Measurements from ENCODE around the gene SORT1.

SORT1 gene

GRCh38 chr1:109341944-109342930 is 55.5 kb downstream of the SORT1 start:
- H3K36me3 Mint-ChIP-seq (ENCODE audit: insufficient read depth) = peaks cover 2% of the 10 kb centered on the region
- H3K27me3 Mint-ChIP-seq = peaks cover 17% of the 10 kb centered on the region
- H3K27ac Mint-ChIP-seq (ENCODE audit: low read depth) = no peak overlapping the region
- H3K4me1 Mint-ChIP-seq = no peaks in the 10 kb centered on the region
- DNase-seq (ENCODE audit: low spot score in 2 of 2) (no peak), ATAC-seq (replicated peaks; ENCODE audit: extremely low read depth, poor library complexity, severe bottlenecking) (no peak)
- H3K9me3 Mint-ChIP-seq = no peaks in the 10 kb centered on the region
- no peak overlapping the region for H3K4me3 Mint-ChIP-seq

GRCh38 chr1:109338608-109339007 is 59.1 kb downstream of the SORT1 start:
- no peak for ATAC-seq (replicated peaks; ENCODE audit: extremely low read depth, poor library complexity, severe bottlenecking)
- Mint-ChIP-seq H3K4me1 (no peaks in the 10 kb centered on the region), H3K27me3 (peaks cover 6% of the 10 kb centered on the region), H3K36me3 (ENCODE audit: insufficient read depth) (peaks cover 2% of the 10 kb centered on the region), H3K27ac (ENCODE audit: low read depth) (no peak overlapping the region), H3K9me3 (no peaks in the 10 kb centered on the region), H3K4me3 (no peak overlapping the region)
- DNase-seq (ENCODE audit: low spot score in 2 of 2) = no peak

- DNase-seq (ENCODE audit: low spot score in 2 of 2) = no peak
- Mint-ChIP-seq H3K36me3 (ENCODE audit: insufficient read depth) (peaks cover 2% of the 10 kb centered on the region), H3K27ac (ENCODE audit: low read depth) (no peak overlapping the region)
These were observed 59.6 kb downstream of the SORT1 start for GRCh38 chr1:109338091-109338490.

GRCh38 chr1:109335091-109335490 is 62.6 kb downstream of the SORT1 start:
- ATAC-seq (replicated peaks; ENCODE audit: extremely low read depth, poor library complexity, severe bottlenecking) = no peak
- H3K36me3 Mint-ChIP-seq (ENCODE audit: insufficient read depth) = peaks cover 3% of the 10 kb centered on the region
- no peak for DNase-seq (ENCODE audit: low spot score in 2 of 2)
- no peak overlapping the region for H3K27ac Mint-ChIP-seq (ENCODE audit: low read depth)
- no peak overlapping the region for H3K4me3 Mint-ChIP-seq
- no peaks in the 10 kb centered on the region for H3K4me1 Mint-ChIP-seq
- H3K27me3 Mint-ChIP-seq = no peaks in the 10 kb centered on the region
- H3K9me3 Mint-ChIP-seq = no peaks in the 10 kb centered on the region

More at GRCh38 chr1:109338091-109338490, 59.6 kb downstream of the SORT1 start:
- Mint-ChIP-seq H3K4me3 (no peak overlapping the region), H3K4me1 (no peaks in the 10 kb centered on the region), H3K9me3 (no peaks in the 10 kb centered on the region), H3K27me3 (peaks cover under 1% of the 10 kb centered on the region)
- no peak for ATAC-seq (replicated peaks; ENCODE audit: extremely low read depth, poor library complexity, severe bottlenecking)

GRCh38 chr1:109331113-109331512 is 66.6 kb downstream of the SORT1 start:
- H3K27me3 Mint-ChIP-seq = no peaks in the 10 kb centered on the region
- no peak for ATAC-seq (replicated peaks; ENCODE audit: extremely low read depth, poor library complexity, severe bottlenecking)

DNA sequence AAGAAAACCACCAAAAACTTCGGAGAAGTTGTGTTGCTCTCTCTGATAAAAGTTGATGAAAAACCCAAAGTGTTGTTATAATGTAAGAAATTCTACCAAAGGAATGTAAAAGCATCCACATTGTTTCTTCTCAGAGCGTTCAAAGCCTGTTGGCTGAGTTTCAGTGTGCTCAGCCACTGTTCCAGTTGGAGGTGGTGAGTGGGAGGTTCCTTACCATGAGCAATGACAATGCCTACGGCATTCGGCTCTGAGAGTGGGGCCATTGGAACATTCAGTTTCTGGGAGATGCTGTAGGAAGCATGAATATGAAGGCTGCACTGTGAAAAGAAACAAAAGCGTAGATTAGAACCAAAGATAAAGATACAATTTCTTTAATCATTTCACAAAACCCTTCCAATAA is 70.4 kb downstream of the SORT1 start:
- H3K27me3 Mint-ChIP-seq = no peaks in the 10 kb centered on the region
- no peak for ATAC-seq (replicated peaks; ENCODE audit: extremely low read depth, poor library complexity, severe bottlenecking)
- H3K27ac Mint-ChIP-seq (ENCODE audit: low read depth) = no peak overlapping the region
- H3K36me3 Mint-ChIP-seq (ENCODE audit: insufficient read depth) = peaks cover 1% of the 10 kb centered on the region
- H3K4me1 Mint-ChIP-seq = no peaks in the 10 kb centered on the region
- DNase-seq (ENCODE audit: low spot score in 2 of 2) = no peak
- H3K4me3 Mint-ChIP-seq = no peak overlapping the region
- H3K9me3 Mint-ChIP-seq = no peaks in the 10 kb centered on the region

More at GRCh38 chr1:109331113-109331512, 66.6 kb downstream of the SORT1 start:
- Mint-ChIP-seq H3K4me3 (no peak overlapping the region), H3K4me1 (no peaks in the 10 kb centered on the region), H3K27ac (ENCODE audit: low read depth) (no peak overlapping the region), H3K36me3 (ENCODE audit: insufficient read depth) (peaks cover 1% of the 10 kb centered on the region), H3K9me3 (no peaks in the 10 kb centered on the region)
- no peak for DNase-seq (ENCODE audit: low spot score in 2 of 2)

DNA sequence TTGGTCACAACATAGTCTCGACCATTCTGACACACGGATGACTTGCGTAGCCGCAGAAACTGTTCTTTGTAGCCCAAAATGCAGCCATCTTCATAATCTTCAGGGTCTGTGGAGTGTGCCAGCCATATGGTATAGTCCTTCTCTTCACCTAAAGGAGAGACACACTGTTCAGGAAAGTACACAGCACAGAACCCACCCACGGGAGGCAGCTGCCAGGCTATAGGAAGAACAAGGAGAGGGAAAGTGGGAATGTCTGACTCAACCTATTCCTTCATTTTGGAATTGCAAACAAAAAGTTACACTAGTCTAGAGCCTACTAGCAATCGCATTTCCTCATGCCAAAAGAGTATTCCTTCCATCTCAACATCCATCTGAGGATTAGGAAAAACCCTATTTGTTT is 74.7 kb downstream of the SORT1 start:
- H3K36me3 Mint-ChIP-seq (ENCODE audit: insufficient read depth) = no peaks in the 10 kb centered on the region
- no peaks in the 10 kb centered on the region for H3K4me1 Mint-ChIP-seq
- H3K27me3 Mint-ChIP-seq = no peaks in the 10 kb centered on the region

GRCh38 chr1:109319114-109319513 is 78.6 kb downstream of the SORT1 start:
- no peak for ATAC-seq (replicated peaks; ENCODE audit: extremely low read depth, poor library complexity, severe bottlenecking)
- no peaks in the 10 kb centered on the region for H3K27me3 Mint-ChIP-seq
- no peaks in the 10 kb centered on the region for H3K4me1 Mint-ChIP-seq
- no peaks in the 10 kb centered on the region for H3K36me3 Mint-ChIP-seq (ENCODE audit: insufficient read depth)
- H3K4me3 Mint-ChIP-seq = no peak overlapping the region
- no peak for DNase-seq (ENCODE audit: low spot score in 2 of 2)
- no peak overlapping the region for H3K27ac Mint-ChIP-seq (ENCODE audit: low read depth)
- H3K9me3 Mint-ChIP-seq = no peaks in the 10 kb centered on the region

More for the DNA sequence above, 74.7 kb downstream of the SORT1 start:
- ATAC-seq (replicated peaks; ENCODE audit: extremely low read depth, poor library complexity, severe bottlenecking) (no peak), DNase-seq (ENCODE audit: low spot score in 2 of 2) (no peak)
- H3K4me3 Mint-ChIP-seq = no peak overlapping the region
- no peak overlapping the region for H3K27ac Mint-ChIP-seq (ENCODE audit: low read depth)
- no peaks in the 10 kb centered on the region for H3K9me3 Mint-ChIP-seq

GRCh38 chr1:109316506-109316905 is 81.2 kb downstream of the SORT1 start:
- ATAC-seq (replicated peaks; ENCODE audit: extremely low read depth, poor library complexity, severe bottlenecking) = no peak
- no peaks in the 10 kb centered on the region for H3K4me1 Mint-ChIP-seq

DNA sequence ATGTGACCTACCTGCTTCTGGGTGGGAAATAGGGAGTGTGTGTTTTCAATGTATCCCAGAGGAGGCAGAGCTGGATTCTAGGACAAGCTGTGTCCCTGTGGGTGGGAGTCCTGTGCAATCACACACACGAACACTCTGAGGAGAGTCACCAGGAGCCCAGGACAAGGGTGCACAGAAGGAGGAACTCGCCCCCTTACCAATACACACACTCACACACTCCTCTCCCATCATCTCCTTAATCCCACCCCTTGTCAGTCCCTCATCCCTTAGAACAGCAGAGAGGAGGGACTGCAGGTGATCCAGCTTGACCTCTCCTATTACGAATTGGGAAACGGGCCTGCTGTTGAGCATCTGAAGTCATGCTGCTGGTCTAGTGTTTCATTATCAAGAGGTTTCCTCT is 82.4 kb downstream of the SORT1 start:
- H3K36me3 Mint-ChIP-seq (ENCODE audit: insufficient read depth) = no peaks in the 10 kb centered on the region

More at GRCh38 chr1:109316506-109316905, 81.2 kb downstream of the SORT1 start:
- no peak for DNase-seq (ENCODE audit: low spot score in 2 of 2)
- Mint-ChIP-seq H3K27me3 (no peaks in the 10 kb centered on the region), H3K27ac (ENCODE audit: low read depth) (no peak overlapping the region), H3K4me3 (no peak overlapping the region), H3K9me3 (no peaks in the 10 kb centered on the region), H3K36me3 (ENCODE audit: insufficient read depth) (no peaks in the 10 kb centered on the region)

DNA sequence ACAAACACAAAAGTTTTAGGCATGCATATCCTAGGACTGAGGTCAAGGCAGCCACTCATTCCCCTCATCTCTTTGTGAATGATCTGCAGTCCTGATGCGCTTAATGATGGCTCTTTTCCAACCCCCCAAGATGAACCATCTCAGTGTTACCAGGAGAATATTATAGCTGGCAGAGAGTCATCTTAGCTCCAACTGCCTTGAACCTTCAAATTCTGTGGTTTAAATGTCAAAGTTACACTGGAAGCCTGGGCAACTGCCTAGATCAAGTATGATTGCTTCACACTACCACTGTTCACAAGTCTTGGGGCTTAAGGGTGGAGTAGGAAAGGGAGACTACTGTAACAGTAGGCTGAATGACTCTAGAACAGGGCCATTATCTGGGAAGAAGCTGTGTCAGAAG is 82.9 kb downstream of the SORT1 start:
- no peak overlapping the region for H3K4me3 Mint-ChIP-seq
- DNase-seq (ENCODE audit: low spot score in 2 of 2) (no peak), ATAC-seq (replicated peaks; ENCODE audit: extremely low read depth, poor library complexity, severe bottlenecking) (no peak)
- no peaks in the 10 kb centered on the region for H3K36me3 Mint-ChIP-seq (ENCODE audit: insufficient read depth)
- H3K27me3 Mint-ChIP-seq = peaks cover 4% of the 10 kb centered on the region
- no peaks in the 10 kb centered on the region for H3K4me1 Mint-ChIP-seq
- H3K9me3 Mint-ChIP-seq = no peaks in the 10 kb centered on the region
- H3K27ac Mint-ChIP-seq (ENCODE audit: low read depth) = no peak overlapping the region

More for the DNA sequence above, 82.4 kb downstream of the SORT1 start:
- H3K27ac Mint-ChIP-seq (ENCODE audit: low read depth) = no peak overlapping the region
- ATAC-seq (replicated peaks; ENCODE audit: extremely low read depth, poor library complexity, severe bottlenecking) (no peak), DNase-seq (ENCODE audit: low spot score in 2 of 2) (no peak)
- H3K4me3 Mint-ChIP-seq = no peak overlapping the region
- H3K27me3 Mint-ChIP-seq = no peaks in the 10 kb centered on the region
- no peaks in the 10 kb centered on the region for H3K4me1 Mint-ChIP-seq
- H3K9me3 Mint-ChIP-seq = no peaks in the 10 kb centered on the region

- no peak overlapping the region for H3K4me3 Mint-ChIP-seq
- DNase-seq (ENCODE audit: low spot score in 2 of 2) = no peak
- ATAC-seq (replicated peaks; ENCODE audit: extremely low read depth, poor library complexity, severe bottlenecking) = no peak
- H3K9me3 Mint-ChIP-seq = no peaks in the 10 kb centered on the region
- no peaks in the 10 kb centered on the region for H3K36me3 Mint-ChIP-seq (ENCODE audit: insufficient read depth)
- no peaks in the 10 kb centered on the region for H3K4me1 Mint-ChIP-seq
- H3K27ac Mint-ChIP-seq (ENCODE audit: low read depth) = no peak overlapping the region
- H3K27me3 Mint-ChIP-seq = peaks cover 18% of the 10 kb centered on the region
These were observed 84.5 kb downstream of the SORT1 start for GRCh38 chr1:109312978-109313775.

Measured in central memory CD8-positive, alpha-beta T cell (primary cell).